Prostate gland (tissue), 2 donors: ENCODE data around the gene SMIM12.

Source experiments
- CTCF ChIP-seq, 4 experiments: fragments of 200-600 bp in 2 of 4; fragments of 450-650 bp in 2 of 4; sonication (generic) in 2 of 4; IDR thresholded peaks; 1 replicate in 3 of 4; 2 replicates in 1 of 4; pipeline ENCODE4 v1.5.1; 2016 to 2019; ENCODE audit warnings: antibody characterized with exemption in 4 of 4, mild to moderate bottlenecking in 2 of 4, moderate library complexity in 2 of 4
- POLR2A ChIP-seq: fragments of 450-650 bp; IDR thresholded peaks from one replicate; pipeline ENCODE4 v1.6.1; 2016; ENCODE audit warnings: antibody characterized with exemption, mild to moderate bottlenecking
- POLR2AphosphoS5 ChIP-seq: sonication (generic); formaldehyde crosslinking; IDR thresholded peaks from one replicate; pipeline ENCODE4 v1.6.1; 2017; ENCODE audit warnings: antibody characterized with exemption

GRCh38 chr1:34904236-34905097, 44.9 kb upstream of the SMIM12 start:
- TF ChIP-seq CTCF (IDR thresholded peaks at IDR 0.05) (no peak), POLR2A (no peak), POLR2AphosphoS5 (no peak)
